ENCODE data around the gene TLCD1. TPM values are rescaled to one million over a fixed set of nuclear protein-coding genes. Genes with fewer than 3 reads are reported as not detected.
"Not testable (repeated sequence)": the region's sequence is repeated elsewhere in the genome, so short reads cannot be mapped to it uniquely, and the experiment has no call there.

The TLCD1 gene
- total RNA-seq, 4 donors from 2014 or later: 0.44 to 1.2 TPM; not detected in 2

DNA sequence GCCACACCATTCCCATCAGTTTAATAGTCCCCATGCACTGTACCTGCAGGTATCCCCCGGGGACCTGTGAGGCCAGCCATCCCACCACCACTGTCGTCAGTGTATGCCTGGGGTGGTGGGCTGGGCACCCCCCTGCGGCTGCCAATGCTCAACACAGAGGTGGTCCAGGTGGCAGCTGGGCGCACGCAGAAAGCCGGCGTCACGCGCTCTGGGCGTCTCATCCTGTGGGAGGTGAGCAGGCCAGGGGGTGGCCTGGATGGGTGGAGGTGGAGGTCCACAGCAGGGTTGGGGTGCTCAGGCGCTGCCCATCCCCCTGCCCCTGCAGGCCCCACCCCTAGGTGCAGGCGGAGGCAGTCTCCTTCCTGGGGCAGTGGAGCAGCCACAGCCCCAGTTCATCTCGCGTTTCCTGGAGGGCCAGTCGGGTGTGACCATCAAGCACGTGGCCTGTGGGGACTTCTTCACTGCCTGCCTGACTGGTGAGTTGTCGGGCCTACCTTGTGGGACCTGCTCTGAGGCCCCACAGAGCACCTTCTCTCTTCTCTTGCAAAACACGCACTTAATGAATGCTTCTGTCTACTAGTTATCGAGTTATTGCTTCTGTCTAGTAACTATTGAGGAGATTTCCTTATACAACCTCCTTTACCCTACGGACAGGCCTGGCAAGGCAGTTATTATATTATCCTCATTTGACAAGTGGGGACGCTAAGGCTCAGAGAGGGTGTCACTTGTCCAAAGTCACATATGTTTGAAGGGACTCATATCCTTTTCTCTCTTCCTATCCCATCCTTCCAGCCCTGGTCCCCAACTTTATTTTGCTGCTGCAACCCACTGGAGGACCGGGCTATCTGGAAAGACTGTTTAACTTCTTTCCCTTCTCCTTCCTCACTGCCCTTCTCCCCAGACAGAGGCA, 12.0 kb upstream of the TLCD1 start:
- H3K36me3 ChIP-seq: peaks cover 0 to 4% (median 0%) of the 10 kb centered on the region in 3 donors
- H3K9me3 ChIP-seq: no peaks in the 10 kb centered on the region
- no peak overlapping the region for H3K27ac ChIP-seq
- no peak for TF ChIP-seq POLR2A (IDR thresholded peaks at IDR 0.05)
- no peak for TF ChIP-seq EP300 (IDR thresholded peaks at IDR 0.05)
- TF ChIP-seq, protein P1, sequence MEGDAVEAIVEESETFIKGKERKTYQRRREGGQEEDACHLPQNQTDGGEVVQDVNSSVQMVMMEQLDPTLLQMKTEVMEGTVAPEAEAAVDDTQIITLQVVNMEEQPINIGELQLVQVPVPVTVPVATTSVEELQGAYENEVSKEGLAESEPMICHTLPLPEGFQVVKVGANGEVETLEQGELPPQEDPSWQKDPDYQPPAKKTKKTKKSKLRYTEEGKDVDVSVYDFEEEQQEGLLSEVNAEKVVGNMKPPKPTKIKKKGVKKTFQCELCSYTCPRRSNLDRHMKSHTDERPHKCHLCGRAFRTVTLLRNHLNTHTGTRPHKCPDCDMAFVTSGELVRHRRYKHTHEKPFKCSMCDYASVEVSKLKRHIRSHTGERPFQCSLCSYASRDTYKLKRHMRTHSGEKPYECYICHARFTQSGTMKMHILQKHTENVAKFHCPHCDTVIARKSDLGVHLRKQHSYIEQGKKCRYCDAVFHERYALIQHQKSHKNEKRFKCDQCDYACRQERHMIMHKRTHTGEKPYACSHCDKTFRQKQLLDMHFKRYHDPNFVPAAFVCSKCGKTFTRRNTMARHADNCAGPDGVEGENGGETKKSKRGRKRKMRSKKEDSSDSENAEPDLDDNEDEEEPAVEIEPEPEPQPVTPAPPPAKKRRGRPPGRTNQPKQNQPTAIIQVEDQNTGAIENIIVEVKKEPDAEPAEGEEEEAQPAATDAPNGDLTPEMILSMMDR (IDR thresholded peaks at IDR 0.05): no peak
- 87 to 92% methylated on average over 21 to 22 of the region's 22 CpGs for WGBS, 2 donors
- peaks cover 0 to 20% (median 10%) of the 10 kb centered on the region in 4 donors for H3K4me1 ChIP-seq
- H3K27me3 ChIP-seq: no peaks in the 10 kb centered on the region
- no peak overlapping the region for H3K4me3 ChIP-seq
- no peak for DNase-seq (ENCODE audit: low spot score in 2 of 2)

DNA sequence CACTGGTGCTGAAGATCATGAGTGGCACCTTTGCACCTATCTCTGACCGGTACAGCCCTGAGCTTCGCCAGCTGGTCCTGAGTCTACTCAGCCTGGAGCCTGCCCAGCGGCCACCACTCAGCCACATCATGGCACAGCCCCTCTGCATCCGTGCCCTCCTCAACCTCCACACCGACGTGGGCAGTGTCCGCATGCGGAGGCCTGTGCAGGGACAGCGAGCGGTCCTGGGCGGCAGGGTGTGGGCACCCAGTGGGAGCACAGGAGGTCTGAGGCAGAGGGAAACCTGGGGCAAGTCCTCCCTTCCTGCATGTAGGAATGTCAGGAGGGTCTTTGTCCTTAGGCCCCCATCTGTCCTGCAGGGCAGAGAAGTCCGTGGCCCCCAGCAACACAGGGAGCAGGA, 11.3 kb upstream of the TLCD1 start:
- peaks cover 0 to 4% (median 0%) of the 10 kb centered on the region in 3 donors for H3K36me3 ChIP-seq
- peaks cover 0 to 20% (median 8%) of the 10 kb centered on the region in 4 donors for H3K4me1 ChIP-seq
- H3K27me3 ChIP-seq: no peaks in the 10 kb centered on the region
- no peak for DNase-seq (ENCODE audit: low spot score in 2 of 2)
- no peak for TF ChIP-seq POLR2A (IDR thresholded peaks at IDR 0.05)
- TF ChIP-seq EP300 (IDR thresholded peaks at IDR 0.05): no peak
- TF ChIP-seq, protein P1 (IDR thresholded peaks at IDR 0.05): no peak
- no peak overlapping the region for H3K4me3 ChIP-seq
- H3K9me3 ChIP-seq: no peaks in the 10 kb centered on the region
- H3K27ac ChIP-seq: no peak overlapping the region
- WGBS, 2 donors: 95 to 97% methylated on average over 12 of the region's 12 CpGs

DNA sequence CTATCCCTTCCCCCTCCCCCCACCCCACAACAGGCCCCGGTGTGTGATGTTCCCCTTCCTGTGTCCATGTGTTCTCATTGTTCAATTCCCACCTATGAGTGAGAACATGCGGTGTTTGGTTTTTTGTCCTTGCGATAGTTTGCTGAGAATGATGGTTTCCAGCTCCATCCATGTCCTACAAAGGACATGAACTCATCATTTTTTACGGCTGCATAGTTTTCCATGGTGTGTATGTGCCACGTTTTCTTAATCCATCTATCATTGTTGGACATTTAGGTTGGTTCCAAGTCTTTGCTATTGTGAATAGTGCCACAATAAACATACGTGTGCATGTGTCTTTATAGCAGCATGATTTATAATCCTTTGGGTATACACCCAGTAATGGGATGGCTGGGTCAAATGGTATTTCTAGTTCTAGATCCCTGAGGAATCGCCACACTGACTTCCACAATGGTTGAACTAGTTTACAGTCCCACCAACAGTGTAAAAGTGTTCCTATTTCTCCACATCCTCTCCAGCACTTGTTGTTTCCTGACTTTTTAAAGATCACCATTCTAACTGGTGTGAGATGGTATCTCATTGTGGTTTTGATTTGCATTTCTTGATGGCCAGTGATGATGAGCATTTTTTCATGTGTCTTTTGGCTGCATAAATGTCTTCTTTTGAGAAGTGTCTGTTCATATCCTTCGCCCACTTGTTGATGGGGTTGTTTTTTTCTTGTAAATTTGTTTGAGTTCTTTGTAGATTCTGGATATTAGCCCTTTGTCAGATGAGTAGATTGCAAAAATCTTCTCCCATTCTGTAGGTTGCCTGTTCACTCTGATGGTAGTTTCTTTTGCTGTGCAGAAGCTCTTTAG, 10.1 kb upstream of the TLCD1 start:
- not testable (repeated sequence) for H3K27ac ChIP-seq; H3K36me3 ChIP-seq; H3K9me3 ChIP-seq; DNase-seq (ENCODE audit: low spot score in 2 of 2); H3K27me3 ChIP-seq; H3K4me3 ChIP-seq; H3K4me1 ChIP-seq
- WGBS, 2 donors: 93 to 96% methylated on average over 7 to 8 of the region's 8 CpGs

DNA sequence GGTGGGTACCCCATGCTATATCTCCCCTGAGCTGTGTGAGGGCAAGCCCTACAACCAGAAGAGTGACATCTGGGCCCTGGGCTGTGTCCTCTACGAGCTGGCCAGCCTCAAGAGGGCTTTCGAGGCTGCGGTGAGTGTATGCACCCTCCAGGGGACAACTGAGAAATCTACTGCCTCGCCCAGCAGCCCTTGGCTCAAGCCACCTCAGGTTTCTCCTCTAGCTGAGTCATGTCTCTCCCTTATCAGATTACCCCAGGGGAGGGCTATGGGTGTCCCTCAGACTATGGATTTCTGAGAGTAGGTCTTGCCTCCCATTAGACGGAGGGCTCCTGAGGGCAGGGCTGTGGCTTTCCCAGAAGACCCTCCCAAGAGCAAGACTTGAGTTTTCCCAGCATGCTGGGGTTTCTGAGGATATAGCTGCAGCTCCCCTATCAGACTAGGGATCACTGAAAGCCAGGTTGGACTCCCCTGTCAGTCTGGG, 9.2 kb upstream of the TLCD1 start:
- 82 to 87% methylated on average over 4 to 5 of the region's 5 CpGs for WGBS, 2 donors
- no peak overlapping the region for H3K4me3 ChIP-seq
- H3K27ac ChIP-seq: no peak overlapping the region
- H3K27me3 ChIP-seq: no peaks in the 10 kb centered on the region
- DNase-seq (ENCODE audit: low spot score in 2 of 2): no peak
- H3K4me1 ChIP-seq: peaks cover 0 to 10% (median 4%) of the 10 kb centered on the region in 4 donors
- H3K9me3 ChIP-seq: no peaks in the 10 kb centered on the region
- H3K36me3 ChIP-seq: peaks cover 0 to 4% (median 0%) of the 10 kb centered on the region in 3 donors
- TF ChIP-seq POLR2A (IDR thresholded peaks at IDR 0.05): no peak
- no peak for TF ChIP-seq EP300 (IDR thresholded peaks at IDR 0.05)
- TF ChIP-seq, protein P1 (IDR thresholded peaks at IDR 0.05): no peak

DNA sequence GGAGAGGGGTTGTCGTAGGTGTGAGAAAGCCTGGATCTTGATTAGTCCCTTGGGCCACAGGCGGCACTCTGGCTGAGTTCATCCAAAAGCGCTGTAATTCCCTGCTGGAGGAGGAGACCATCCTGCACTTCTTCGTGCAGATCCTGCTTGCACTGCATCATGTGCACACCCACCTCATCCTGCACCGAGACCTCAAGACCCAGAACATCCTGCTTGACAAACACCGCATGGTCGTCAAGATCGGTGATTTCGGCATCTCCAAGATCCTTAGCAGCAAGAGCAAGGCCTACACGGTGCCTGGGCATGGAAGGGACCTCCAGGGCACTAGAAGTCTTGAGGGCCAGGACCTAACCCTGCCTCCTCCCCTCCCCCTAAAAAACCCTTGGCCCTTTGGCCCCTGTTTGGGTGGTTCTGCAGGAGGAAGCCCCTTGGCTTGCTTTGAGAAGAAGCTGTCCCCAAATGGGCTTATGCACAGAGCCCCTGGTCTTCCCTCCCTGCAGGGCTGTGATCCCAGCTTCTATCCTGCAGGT, 8.7 kb upstream of the TLCD1 start:
- Histone ChIP-seq H3K27me3 (no peaks in the 10 kb centered on the region), H3K4me3 (no peak overlapping the region), H3K9me3 (no peaks in the 10 kb centered on the region), H3K4me1 (peaks cover 0 to 10% (median 4%) of the 10 kb centered on the region in 4 donors), H3K36me3 (peaks cover 0 to 4% (median 0%) of the 10 kb centered on the region in 3 donors), H3K27ac (no peak overlapping the region)
- WGBS, 2 donors: 85% methylated on average over 10 of the region's 10 CpGs
- TF ChIP-seq EP300 (IDR thresholded peaks at IDR 0.05) (no peak), POLR2A (IDR thresholded peaks at IDR 0.05) (no peak)
- TF ChIP-seq, protein P1 (IDR thresholded peaks at IDR 0.05): no peak
- no peak for DNase-seq (ENCODE audit: low spot score in 2 of 2)
